ENCODE data around the gene CD93.

GRCh38 chr20:23095499-23095898 lies 9.4 kb upstream of the CD93 start:
- no peak for TF ChIP-seq L3MBTL2 (conservative IDR thresholded peaks at IDR 0.05)
- no peak for TF ChIP-seq ELF4 (IDR thresholded peaks at IDR 0.05)
- no peak for TF ChIP-seq LEF1 (IDR thresholded peaks at IDR 0.05; ENCODE audit: borderline replicate concordance)
- no peak for TF ChIP-seq BHLHE40 (IDR thresholded peaks at IDR 0.05; ENCODE audit: borderline replicate concordance)
- TF ChIP-seq FOXA1 (IDR thresholded peaks at IDR 0.05): no peak
- no peak for TF ChIP-seq SUZ12 (IDR thresholded peaks at IDR 0.05)
- TF ChIP-seq FOXM1 (IDR thresholded peaks at IDR 0.05; ENCODE audit: borderline replicate concordance): no peak

Data from HEK293T (cell line).